HepG2 (cell line): ENCODE results near the gene TMEM108. TPM values are rescaled to one million over a fixed set of nuclear protein-coding genes. Genes with fewer than 3 reads are reported as not detected.

ENCODE experiments used
- ATAC-seq: fragments of 200-7000 bp; cut with Tn5 transposase; 3 replicates; pipeline ENCODE4 v1.9.1; 2020; ENCODE audit warnings: mild to moderate bottlenecking, moderate library complexity
- BruUV-seq: library from RNA; stranded (reverse); fragments of 400-500 nt; replicated peaks from 2 replicates; lab custom pipeline; 2021; lab: Mats Ljungman, UMichigan
- CTCF ChIA-PET: fragments of 300-600 bp; formaldehyde crosslinking; extraction: SDS; loops from one replicate; lab custom pipeline; 2021; ENCODE audit warnings: low total read pairs, inconsistent platforms, low intra/inter-chr PET ratio; lab: Yijun Ruan, JAX
- POLR2A ChIA-PET: fragments of 350-600 bp; sonication (Branson Sonifier 250); formaldehyde crosslinking; loops from one replicate; lab custom pipeline; 2020; ENCODE audit warnings: antibody characterized with exemption, inconsistent platforms; lab: Yijun Ruan, JAX
- DNase-seq: peaks from one replicate; pipeline ENCODE4 v3.0.0-alpha.2; 2015; ENCODE audit warnings: low spot score
- FAIRE-seq: peaks from 3 replicates; lab custom pipeline; 2011; peaks lifted over from hg19 to GRCh38; lab: Jason Lieb, UNC
- H2AFZ ChIP-seq: one replicate; pipeline ENCODE4 v1.6.1; 2011; ENCODE audit warnings: low read length, inconsistent platforms
- H3K27ac ChIP-seq: fragments of 300-600 bp; 3 replicates; pipeline ENCODE4 v1.8.0; 2011; ENCODE audit warnings: mixed run types, mild to moderate bottlenecking, mixed read lengths, low read length, inconsistent platforms; ENCODE audit not compliant: insufficient read depth; ENCODE audit errors: extremely low read length
- H3K27me3 ChIP-seq, 2 experiments: fragments of 200-600 bp in 1 of 2; 2 replicates in 1 of 2; 3 replicates in 1 of 2; pipeline versions ENCODE4 v1.6.0 to v1.8.0; 2011; ENCODE audit warnings: low read length in 2 of 2, mild to moderate bottlenecking in 2 of 2, moderate library complexity in 2 of 2, inconsistent platforms in 1 of 2; ENCODE audit not compliant: insufficient read depth in 2 of 2, control insufficient read depth in 1 of 2
- H3K36me3 ChIP-seq, 2 experiments: fragments of 200-600 bp in 1 of 2; replicated peaks in 1 of 2; 2 replicates in 1 of 2; 3 replicates in 1 of 2; pipeline versions ENCODE4 v1.5.1 to v1.8.0; 2011; ENCODE audit warnings: low read length in 2 of 2, inconsistent platforms in 1 of 2; ENCODE audit not compliant: insufficient read depth in 2 of 2, control insufficient read depth in 1 of 2
- H3K4me1 ChIP-seq: 2 replicates; pipeline ENCODE4 v1.5.1; 2012; ENCODE audit warnings: low read length, inconsistent platforms; ENCODE audit not compliant: insufficient read depth
- H3K4me2 ChIP-seq: 2 replicates; pipeline ENCODE4 v1.6.0; 2011; ENCODE audit warnings: low read depth, low read length, inconsistent platforms
- H3K4me3 ChIP-seq, 3 experiments: fragments of 200-600 bp in 1 of 3; sonication (generic), shearing (Covaris generic) in 1 of 3; replicated peaks in 1 of 3; 2 replicates each; pipeline ENCODE4 v1.5.1; 2011 to 2016; ENCODE audit warnings: low read length in 3 of 3, inconsistent platforms in 2 of 3, low read depth in 2 of 3, mild to moderate bottlenecking in 2 of 3, control low read depth in 1 of 3, mixed read lengths in 1 of 3; ENCODE audit not compliant: insufficient read depth in 1 of 3
- H3K79me2 ChIP-seq: one replicate; pipeline ENCODE4 v1.6.1; 2011; ENCODE audit warnings: low read length, inconsistent platforms; ENCODE audit not compliant: insufficient read depth
- H3K9ac ChIP-seq: 2 replicates; pipeline ENCODE4 v1.6.0; 2011; ENCODE audit warnings: mild to moderate bottlenecking, low read depth, low read length, inconsistent platforms; ENCODE audit not compliant: insufficient read depth
- H3K9me3 ChIP-seq: 2 replicates; pipeline ENCODE4 v1.5.1; 2012; ENCODE audit warnings: mild to moderate bottlenecking, low read length
- H4K20me1 ChIP-seq: 2 replicates; pipeline ENCODE4 v1.6.0; 2011; ENCODE audit warnings: inconsistent platforms, mild to moderate bottlenecking, low read length, moderate library complexity; ENCODE audit not compliant: insufficient read depth
- ATM ChIP-seq: fragments of 450-650 bp; IDR thresholded peaks from 2 replicates; pipeline ENCODE4 v1.7.1; 2017; ENCODE audit warnings: mild to moderate bottlenecking, borderline replicate concordance
- FOXP1 ChIP-seq, 2 experiments: fragments of 450-650 bp in 1 of 2; IDR thresholded peaks; 2 replicates each; pipeline ENCODE4 v1.6.1; 2017 to 2018; ENCODE audit warnings: antibody characterized with exemption in 1 of 2
- KLF6 ChIP-seq: IDR thresholded peaks from 2 replicates; pipeline ENCODE4 v1.8.0; 2016; ENCODE audit warnings: missing biosample characterization, missing genetic modification reagents
- NR2C2 ChIP-seq: sonication (generic); formaldehyde crosslinking; IDR thresholded peaks from 2 replicates; pipeline ENCODE4 v1.4.0; 2020; ENCODE audit warnings: missing genetic modification reagents, mild to moderate bottlenecking, moderate library complexity, borderline replicate concordance
- PHB2 ChIP-seq: fragments of 450-650 bp; IDR thresholded peaks from 2 replicates; pipeline ENCODE4 v1.6.1; 2018; ENCODE audit not compliant: partially characterized antibody
- POLR2G ChIP-seq: fragments of 200-400 bp; formaldehyde crosslinking; IDR thresholded peaks from 2 replicates; pipeline ENCODE4 v1.6.1; 2018; ENCODE audit warnings: mild to moderate bottlenecking, low read depth, low read length, moderate library complexity
- SOX6 ChIP-seq, 2 experiments: fragments of 450-650 bp in 1 of 2; sonication (generic) in 1 of 2; formaldehyde crosslinking in 1 of 2; IDR thresholded peaks; 2 replicates each; pipeline versions ENCODE4 v1.4.0 to v1.6.1; 2017 to 2020; ENCODE audit warnings: antibody characterized with exemption in 1 of 2, mild to moderate bottlenecking in 1 of 2, missing genetic modification reagents in 1 of 2
- SRSF1 ChIP-seq: fragments of 200-400 bp; formaldehyde crosslinking; optimal IDR thresholded peaks from 2 replicates; pipeline ENCODE3; 2017; ENCODE audit warnings: mild to moderate bottlenecking, low read depth, low read length, moderate library complexity
- WGBS: methylation state at CpG from one replicate; pipeline ENCODE4 v1.1.6; 2017; ENCODE audit warnings: low lambda C conversion rate; 5-methylcytosine and 5-hydroxymethylcytosine counted together
- in situ Hi-C: cut with HindIII; loops from 2 replicates; pipeline ENCODE4 v1.10.0; 2017; ENCODE audit warnings: low pct_unique_long_range_greater_than_20kb; ENCODE audit not compliant: extremely low pct_ligation_motif_present
- intact Hi-C: fragments of 100-400 bp; cut with micrococcal nuclease; formaldehyde crosslinking; loops from one replicate; pipeline ENCODE4 v1.10.0; 2022; ENCODE audit not compliant: unreplicated experiment
- polyA plus RNA-seq, 8 experiments: library from polyadenylated mRNA; depleted of rRNA in 3 of 8; stranded (reverse) in 7 of 8; unstranded in 1 of 8; fragments of >200 nt; fragmentation: Illumina TruSeq in 4 of 8; extraction: Trizol in 4 of 8; gene quantifications; 2 replicates each; pipeline versions ENCODE4 v1.2.1 to v1.2.3, GENCODE V29; 2011 to 2016; ENCODE audit warnings: low read depth in 4 of 8, missing spikeins in 1 of 8, mixed read lengths in 1 of 8; ENCODE audit not compliant: insufficient read depth in 1 of 8
- total RNA-seq, 5 experiments: library from RNA; depleted of rRNA; stranded (reverse); fragments of >200 nt; fragmentation: Illumina TruSeq; extraction: Trizol; gene quantifications; 2 replicates each; pipeline ENCODE4 v1.2.3, GENCODE V29; 2016; ENCODE audit warnings: low read depth in 1 of 5
- TF ChIP-seq, protein P1 (sequence below): IDR thresholded peaks from 2 replicates; pipeline ENCODE4 v1.4.0; 2020; ENCODE audit warnings: mild to moderate bottlenecking, missing genetic modification reagents

The TMEM108 gene
- total and polyA plus RNA-seq, 2 of the 13 experiments (the other 11 are each of a cell fraction or from before 2014, with no cell fraction given), result not detected

DNA sequence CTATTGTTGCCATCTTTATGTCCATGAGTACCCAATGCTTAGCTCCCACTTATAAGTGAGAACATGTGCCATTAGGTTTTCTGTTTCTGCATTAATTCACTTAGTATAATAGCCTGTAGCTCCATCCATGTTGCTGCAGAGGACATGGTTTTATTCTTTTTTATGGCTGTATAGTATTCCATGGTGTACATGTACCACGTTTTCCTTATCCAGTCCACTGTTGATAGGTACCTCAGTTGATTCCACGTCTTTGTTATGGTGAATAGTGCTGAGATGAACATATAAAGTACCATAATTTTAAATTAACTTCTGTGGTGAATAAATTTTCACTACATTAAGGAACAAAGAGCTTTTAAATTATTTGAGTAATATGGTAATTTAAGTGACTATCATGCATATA lies 211.3 kb downstream of the TMEM108 start:
- Histone ChIP-seq H3K4me1 (no peaks in the 10 kb centered on the region), H3K27ac (no peak overlapping the region), H3K9ac (no peak overlapping the region), H3K4me3 (no peak overlapping the region), H3K9me3 (no peaks in the 10 kb centered on the region), H3K4me2 (no peak overlapping the region), H3K79me2 (no peaks in the 10 kb centered on the region), H2AFZ (no peak overlapping the region)
- CTCF ChIA-PET, result no interaction called here
- no TSS peak for BruUV-seq
- FAIRE-seq (no peak), ATAC-seq (no peak)
- TF ChIP-seq ATM, result no peak
- no peak for TF ChIP-seq SOX6 (IDR thresholded peaks at IDR 0.05)
- TF ChIP-seq SOX6 (CRISPR knock-in tag; IDR thresholded peaks at IDR 0.05), result no peak
- TF ChIP-seq FOXP1 (IDR thresholded peaks at IDR 0.05), result no peak
- no peak for TF ChIP-seq FOXP1 (CRISPR knock-in tag; IDR thresholded peaks at IDR 0.05)
- TF ChIP-seq, protein P1, sequence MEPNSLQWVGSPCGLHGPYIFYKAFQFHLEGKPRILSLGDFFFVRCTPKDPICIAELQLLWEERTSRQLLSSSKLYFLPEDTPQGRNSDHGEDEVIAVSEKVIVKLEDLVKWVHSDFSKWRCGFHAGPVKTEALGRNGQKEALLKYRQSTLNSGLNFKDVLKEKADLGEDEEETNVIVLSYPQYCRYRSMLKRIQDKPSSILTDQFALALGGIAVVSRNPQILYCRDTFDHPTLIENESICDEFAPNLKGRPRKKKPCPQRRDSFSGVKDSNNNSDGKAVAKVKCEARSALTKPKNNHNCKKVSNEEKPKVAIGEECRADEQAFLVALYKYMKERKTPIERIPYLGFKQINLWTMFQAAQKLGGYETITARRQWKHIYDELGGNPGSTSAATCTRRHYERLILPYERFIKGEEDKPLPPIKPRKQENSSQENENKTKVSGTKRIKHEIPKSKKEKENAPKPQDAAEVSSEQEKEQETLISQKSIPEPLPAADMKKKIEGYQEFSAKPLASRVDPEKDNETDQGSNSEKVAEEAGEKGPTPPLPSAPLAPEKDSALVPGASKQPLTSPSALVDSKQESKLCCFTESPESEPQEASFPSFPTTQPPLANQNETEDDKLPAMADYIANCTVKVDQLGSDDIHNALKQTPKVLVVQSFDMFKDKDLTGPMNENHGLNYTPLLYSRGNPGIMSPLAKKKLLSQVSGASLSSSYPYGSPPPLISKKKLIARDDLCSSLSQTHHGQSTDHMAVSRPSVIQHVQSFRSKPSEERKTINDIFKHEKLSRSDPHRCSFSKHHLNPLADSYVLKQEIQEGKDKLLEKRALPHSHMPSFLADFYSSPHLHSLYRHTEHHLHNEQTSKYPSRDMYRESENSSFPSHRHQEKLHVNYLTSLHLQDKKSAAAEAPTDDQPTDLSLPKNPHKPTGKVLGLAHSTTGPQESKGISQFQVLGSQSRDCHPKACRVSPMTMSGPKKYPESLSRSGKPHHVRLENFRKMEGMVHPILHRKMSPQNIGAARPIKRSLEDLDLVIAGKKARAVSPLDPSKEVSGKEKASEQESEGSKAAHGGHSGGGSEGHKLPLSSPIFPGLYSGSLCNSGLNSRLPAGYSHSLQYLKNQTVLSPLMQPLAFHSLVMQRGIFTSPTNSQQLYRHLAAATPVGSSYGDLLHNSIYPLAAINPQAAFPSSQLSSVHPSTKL (CRISPR knock-in tag), result no peak
- TF ChIP-seq NR2C2 (CRISPR knock-in tag), result no peak
- no peak for TF ChIP-seq KLF6
- TF ChIP-seq SRSF1, result no peak
- TF ChIP-seq PHB2, result no peak
- TF ChIP-seq POLR2G, result no peak
- TF ChIP-seq, all 625 proteins: peak for 0
- Histone ChIP-seq H3K36me3 (no peaks in the 10 kb centered on the region), H3K27me3 (no peaks in the 10 kb centered on the region; a peak in 2 of 5 replicates), H4K20me1 (no peaks in the 10 kb centered on the region)
- WGBS, result 2% methylated on average over 2 of the region's 2 CpGs
- POLR2A ChIA-PET, result no interaction called here
- no peak for DNase-seq
- in situ Hi-C loops (no loop called here), intact Hi-C loops (no loop called here)
